ENCODE measurements around the gene APOBEC3C. TPM values are rescaled to one million over a fixed set of nuclear protein-coding genes. Genes with fewer than 3 reads are reported as not detected.

Gene APOBEC3C
- total RNA-seq: 5.6 and 7.5 TPM in 2 replicates

GRCh38 chr22:39013942-39014722 lies at the start of gene APOBEC3C:
APOBEC3C (plus strand) TSS chr22:39014257; CDS start chr22:39014363, 106 bp downstream.

GRCh38 chr22:38981992-38982927 lies 31.8 kb upstream of the APOBEC3C start, which contains the start of gene APOBEC3B:
APOBEC3B (plus strand) TSS chr22:38982347; CDS start chr22:38982454, 107 bp downstream.

GRCh38 chr22:39040538-39041296 lies 26.7 kb downstream of the APOBEC3C start, which contains the start of gene APOBEC3F:
APOBEC3F (plus strand) TSS chr22:39040864; CDS start chr22:39040961, 97 bp downstream.

Other genes starting within 250 kb of the APOBEC3C start
- gene DNAL4, start 220.1 kb upstream of the APOBEC3C start, total RNA-seq: 17.2 and 21.4 TPM in 2 replicates
- 0.14 and 0.46 TPM in 2 replicates for gene NPTXR, start 170.2 kb upstream of the APOBEC3C start, total RNA-seq
- 27.6 and 40.1 TPM in 2 replicates for gene CBX6, start 142.0 kb upstream of the APOBEC3C start, total RNA-seq
- not detected in 2 replicates for gene APOBEC3A, start 56.6 kb upstream of the APOBEC3C start, total RNA-seq
- gene APOBEC3B, start 31.9 kb upstream of the APOBEC3C start, total RNA-seq: 0.37 and 0.43 TPM in 2 replicates
- 1.1 and 1.3 TPM in 2 replicates for gene APOBEC3D, start 6.9 kb downstream of the APOBEC3C start, total RNA-seq
- gene APOBEC3F, start 26.6 kb downstream of the APOBEC3C start, total RNA-seq: 5.5 and 7.1 TPM in 2 replicates
- 11.6 and 15.1 TPM in 2 replicates for gene APOBEC3G, start 63.0 kb downstream of the APOBEC3C start, total RNA-seq
- 0.18 and 0.28 TPM in 2 replicates for gene APOBEC3H, start 83.0 kb downstream of the APOBEC3C start, total RNA-seq
- 3.4 and 6.6 TPM in 2 replicates for gene CBX7, start 138.4 kb downstream of the APOBEC3C start, total RNA-seq
- gene PDGFB, start 230.7 kb downstream of the APOBEC3C start, total RNA-seq: 0.09 and 0.14 TPM in 2 replicates